SK-N-MC (cell line): ENCODE data around the gene FGG.

Source experiments
- EZH2 ChIP-seq: fragments of 200-600 bp; sonication (generic); IDR thresholded peaks from one replicate; pipeline ENCODE4 v1.6.1; 2017; ENCODE audit warnings: antibody characterized with exemption
- FOXP2 ChIP-seq: optimal IDR thresholded peaks from 2 replicates; pipeline ENCODE3; 2011; ENCODE audit warnings: mild to moderate bottlenecking, moderate library complexity; ENCODE audit not compliant: insufficient read depth; ENCODE audit errors: extremely low read length, control extremely low read depth
- POLR2AphosphoS5 ChIP-seq: IDR thresholded peaks from 2 replicates; pipeline ENCODE4 v1.6.1; 2012; ENCODE audit warnings: mild to moderate bottlenecking, low read depth, low read length, borderline replicate concordance

- TF ChIP-seq POLR2AphosphoS5 (no peak), EZH2 (no peak), FOXP2 (no peak)
These were observed 28.8 kb downstream of the FGG start for GRCh38 chr4:154583677-154584076.
